Measurements from ENCODE around the gene PLOD3. TPM values are rescaled to one million over a fixed set of nuclear protein-coding genes. Genes with fewer than 3 reads are reported as not detected.
A peak's percentile ranks its signal among the peaks of the same experiment; 100 is the strongest.

PLOD3 gene
- total RNA-seq, 1 experiment from 2014 or later: 252 TPM

DNA sequence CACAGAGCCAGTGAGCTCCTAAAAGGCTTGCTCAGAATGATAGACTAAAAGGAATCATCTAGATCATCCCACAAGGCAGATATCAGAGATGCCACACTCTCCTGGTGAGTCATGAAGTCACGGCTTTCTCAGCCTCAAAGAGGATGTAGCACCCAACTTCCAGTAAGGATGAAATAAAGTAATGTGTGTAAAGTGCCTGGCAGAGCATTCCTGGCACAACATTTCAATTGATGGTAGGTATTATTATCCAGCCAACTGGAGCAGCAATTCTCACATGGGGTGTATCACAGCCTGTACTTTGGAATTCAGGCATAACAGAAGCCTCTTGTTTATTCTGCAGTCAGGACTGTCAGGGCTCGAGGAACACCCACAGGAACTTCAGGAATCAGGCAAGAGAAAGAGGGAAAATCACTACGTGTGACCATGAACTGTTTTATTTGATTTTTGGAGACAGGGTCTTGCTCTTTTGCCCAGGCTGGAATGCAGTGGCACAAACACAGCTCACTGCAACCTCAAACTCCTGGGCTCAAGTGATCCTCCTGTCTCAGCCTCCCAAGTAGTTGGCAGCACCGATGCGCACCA is 32.0 kb downstream of the PLOD3 start:
- DNase-seq (ENCODE audit: low spot score): no peak

DNA sequence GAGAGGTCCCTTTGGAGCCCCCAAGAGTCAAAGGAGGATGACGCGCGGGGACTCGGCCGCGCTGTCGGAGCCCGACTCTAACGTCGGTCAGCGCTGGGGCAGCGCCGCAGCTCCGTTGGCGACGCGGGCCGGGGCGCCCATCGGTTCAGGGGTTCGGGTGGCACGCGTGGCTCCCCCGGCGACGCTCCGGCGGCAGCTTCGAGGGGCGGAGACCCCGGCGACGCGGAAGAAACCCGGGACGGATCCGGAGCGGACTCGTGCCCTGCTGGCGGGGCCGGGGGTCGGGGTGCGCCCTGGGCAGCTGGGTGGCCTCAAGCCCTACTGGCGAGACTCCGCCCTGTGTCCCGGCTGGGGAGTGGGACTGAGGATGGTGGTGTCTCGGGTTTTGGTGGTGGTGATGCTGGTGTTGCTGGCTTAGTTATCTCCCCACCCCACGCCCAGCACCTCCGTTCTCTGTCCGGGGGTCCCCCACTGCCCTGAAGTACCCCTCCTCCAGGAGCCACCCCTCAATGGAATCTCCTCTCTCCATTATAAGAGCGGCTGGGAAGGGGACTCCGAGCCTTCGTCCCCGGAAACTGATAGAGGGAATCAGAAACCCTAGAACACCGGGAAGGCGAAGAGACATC is 37.1 kb downstream of the PLOD3 start, which contains the start of gene NAT16:
TSS of gene NAT16 (minus strand) at position 164 of the 626 bp plus-strand sequence. CDS start 5,486 bp downstream, outside the sequence.
- no peak for DNase-seq (ENCODE audit: low spot score)

DNA sequence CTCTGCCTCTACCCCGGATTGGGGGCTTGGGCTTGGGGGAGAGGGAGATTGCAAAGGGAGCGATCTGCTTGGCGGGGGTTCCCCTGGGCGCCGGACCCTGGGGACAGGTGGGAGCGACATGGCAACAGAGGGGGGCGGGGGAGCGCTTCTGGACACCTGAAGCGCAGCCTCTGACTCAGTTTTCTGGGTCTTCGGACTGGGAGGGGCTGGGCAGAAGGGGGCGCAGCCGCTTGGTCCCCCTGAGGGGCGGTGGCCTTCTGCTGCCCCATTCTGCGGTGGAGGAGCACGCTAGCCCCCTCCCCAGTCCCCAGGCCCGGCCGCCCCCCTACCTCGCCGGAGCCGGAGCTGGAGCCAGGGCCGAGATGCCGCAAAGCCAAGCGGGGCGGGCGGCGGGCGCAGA is 37.7 kb downstream of the PLOD3 start:
- DNase-seq (ENCODE audit: low spot score): no peak

DNA sequence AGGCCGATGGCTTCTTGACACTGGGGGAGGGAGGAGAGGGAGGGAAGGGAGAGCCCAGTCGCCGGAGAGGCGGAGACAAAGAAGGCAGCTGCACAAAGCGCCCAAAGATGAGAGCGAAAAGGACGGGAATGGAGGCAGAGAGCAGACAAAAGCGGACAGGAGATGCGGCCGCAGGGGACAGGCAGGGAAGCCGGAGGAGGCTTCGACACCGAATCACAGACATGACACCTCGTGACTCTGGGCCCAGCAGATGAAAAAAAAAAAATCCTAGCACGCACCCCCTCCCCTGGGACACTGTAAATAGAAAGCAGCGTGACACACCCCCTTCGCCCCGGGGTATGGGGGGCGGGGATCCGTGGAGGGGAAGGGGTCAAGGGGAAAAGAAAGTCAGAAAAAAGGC is 38.3 kb downstream of the PLOD3 start:
- no peak for DNase-seq (ENCODE audit: low spot score)

DNA sequence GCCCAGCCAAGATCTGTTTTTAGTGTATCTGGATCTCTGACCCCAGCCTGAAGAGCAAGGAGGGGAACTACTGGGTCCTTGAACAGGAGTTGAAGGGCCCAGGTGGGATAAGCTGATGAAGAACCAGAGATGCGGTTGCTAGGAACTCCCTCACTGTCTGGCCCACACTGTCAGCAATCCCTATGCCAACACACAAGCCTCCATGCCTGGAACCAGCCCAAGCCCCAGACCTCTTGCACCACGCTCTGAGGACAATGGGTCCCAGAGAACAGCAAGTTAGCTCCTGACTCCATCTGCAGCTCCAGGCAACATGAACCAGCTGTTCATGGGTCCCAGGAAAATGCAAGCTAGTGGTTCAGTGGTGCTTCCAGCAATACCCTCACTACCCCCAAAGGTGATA is 39.7 kb downstream of the PLOD3 start:
- DNase-seq (ENCODE audit: low spot score): no peak

DNA sequence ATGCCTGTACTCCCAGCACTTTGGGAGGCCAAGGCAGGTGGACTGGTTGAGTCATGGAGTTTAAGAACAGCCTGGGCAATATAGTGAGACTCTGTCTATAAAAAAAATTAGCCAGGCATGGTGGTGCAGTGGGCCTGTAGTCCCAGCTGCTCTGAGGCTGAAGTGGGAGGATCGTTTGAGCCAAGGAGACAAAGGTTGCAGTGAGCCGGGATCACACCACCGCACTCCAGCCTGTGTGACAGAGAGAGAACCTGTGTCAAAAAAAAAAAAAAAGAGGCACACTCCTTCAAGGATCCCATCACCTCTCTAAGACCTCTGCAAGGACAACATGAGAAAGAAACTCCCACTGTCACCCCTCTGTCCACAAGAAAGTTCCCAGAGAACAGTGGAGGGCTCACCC is 41.7 kb downstream of the PLOD3 start:
- no peak for DNase-seq (ENCODE audit: low spot score)

DNA sequence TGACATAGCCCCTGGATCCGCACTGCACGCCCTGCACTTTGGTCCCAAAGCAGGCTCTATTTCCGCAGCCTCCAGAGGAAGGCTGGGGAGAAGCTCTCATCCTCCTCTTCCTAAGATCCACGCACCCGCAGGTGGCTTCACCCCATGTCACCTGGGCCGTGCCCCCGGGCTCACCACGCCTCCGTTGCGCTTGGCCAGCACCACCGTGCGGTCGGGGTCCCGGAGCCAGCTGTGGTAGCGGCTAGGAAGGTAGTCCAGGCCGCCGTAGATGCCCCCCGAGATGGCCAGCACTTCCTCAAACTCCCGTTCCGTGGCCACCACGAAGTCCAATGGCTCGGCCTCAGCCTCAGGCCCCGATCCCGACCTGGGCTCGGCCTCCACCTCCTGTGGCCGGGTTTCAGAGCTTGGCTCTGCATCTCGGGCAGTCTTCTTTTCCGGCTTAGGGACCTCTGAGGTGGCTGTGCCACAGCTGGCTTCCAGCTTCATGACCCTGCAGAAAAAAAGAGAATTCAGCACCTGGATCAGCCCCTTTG is 43.0 kb downstream of the PLOD3 start:
- no peak for DNase-seq (ENCODE audit: low spot score)

DNA sequence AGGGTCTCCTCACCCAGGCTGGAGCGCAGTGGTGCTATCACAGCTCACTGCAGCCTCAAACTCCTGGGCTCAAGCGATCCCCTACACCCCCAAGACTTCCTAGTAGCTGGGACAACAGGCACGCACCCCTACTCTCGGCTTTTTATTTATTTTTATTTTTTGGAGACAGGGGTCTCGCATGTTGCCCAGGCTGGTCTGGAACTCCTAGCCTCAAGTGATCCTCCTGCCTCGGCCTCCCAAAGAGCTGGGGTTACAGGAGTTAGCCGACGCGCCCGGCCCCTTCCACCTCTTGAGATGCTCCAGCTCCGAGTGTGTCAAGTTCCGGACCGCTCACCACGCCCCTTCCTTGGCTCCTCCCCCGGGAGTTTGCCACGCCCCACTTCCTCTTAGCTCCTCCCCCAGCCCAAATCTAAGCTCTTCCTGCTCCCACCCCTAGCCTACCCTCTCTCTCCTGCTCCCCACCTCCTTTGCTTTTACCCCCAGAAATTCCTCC is 43.6 kb downstream of the PLOD3 start:
- peak; percentile 80 for DNase-seq (ENCODE audit: low spot score)

DNA sequence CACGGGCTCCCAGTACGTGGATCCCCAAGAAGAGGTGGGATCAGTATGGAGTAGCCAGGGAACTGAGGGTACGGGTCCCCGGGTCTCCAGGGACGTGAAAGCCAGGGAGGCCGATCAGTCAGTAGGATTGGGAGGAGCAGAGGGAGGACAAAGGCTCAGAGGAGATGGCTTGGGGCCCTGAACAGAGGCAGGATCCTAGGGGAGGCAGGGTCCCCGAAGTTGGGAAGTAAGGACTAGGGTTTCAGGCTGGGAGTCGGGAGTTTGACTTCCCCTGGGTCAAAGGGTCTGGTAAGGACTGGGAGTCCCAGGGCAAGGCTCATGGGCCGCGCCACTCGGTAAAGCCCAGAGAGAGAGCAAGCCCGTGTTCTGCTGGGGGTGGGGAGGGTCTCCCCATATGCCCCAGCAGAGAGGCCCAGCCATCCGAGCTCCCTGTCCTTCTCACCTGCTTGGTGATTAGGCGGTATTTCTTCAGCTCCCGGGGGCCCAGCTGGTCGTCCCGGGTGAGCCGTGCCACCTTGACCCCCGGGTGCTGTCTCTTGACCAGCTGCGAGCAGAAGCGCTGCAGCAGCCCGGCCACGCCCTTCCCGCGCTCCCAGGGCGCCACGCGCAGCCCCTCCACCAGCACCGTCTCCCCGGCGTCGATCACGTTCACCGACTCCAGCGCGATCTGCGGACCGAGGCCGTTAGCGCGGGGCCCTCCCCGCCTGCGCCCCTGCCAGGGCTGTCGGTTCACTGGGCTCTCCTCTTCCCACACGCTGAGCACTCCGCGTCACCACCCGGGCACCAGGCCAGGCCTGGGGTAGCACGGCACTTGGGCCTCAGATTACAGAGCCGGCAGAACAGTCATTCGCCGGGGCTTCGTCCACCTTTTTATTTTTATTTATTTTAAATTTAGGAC is 44.3 kb downstream of the PLOD3 start:
- peak; percentile 85 for DNase-seq (ENCODE audit: low spot score)

DNA sequence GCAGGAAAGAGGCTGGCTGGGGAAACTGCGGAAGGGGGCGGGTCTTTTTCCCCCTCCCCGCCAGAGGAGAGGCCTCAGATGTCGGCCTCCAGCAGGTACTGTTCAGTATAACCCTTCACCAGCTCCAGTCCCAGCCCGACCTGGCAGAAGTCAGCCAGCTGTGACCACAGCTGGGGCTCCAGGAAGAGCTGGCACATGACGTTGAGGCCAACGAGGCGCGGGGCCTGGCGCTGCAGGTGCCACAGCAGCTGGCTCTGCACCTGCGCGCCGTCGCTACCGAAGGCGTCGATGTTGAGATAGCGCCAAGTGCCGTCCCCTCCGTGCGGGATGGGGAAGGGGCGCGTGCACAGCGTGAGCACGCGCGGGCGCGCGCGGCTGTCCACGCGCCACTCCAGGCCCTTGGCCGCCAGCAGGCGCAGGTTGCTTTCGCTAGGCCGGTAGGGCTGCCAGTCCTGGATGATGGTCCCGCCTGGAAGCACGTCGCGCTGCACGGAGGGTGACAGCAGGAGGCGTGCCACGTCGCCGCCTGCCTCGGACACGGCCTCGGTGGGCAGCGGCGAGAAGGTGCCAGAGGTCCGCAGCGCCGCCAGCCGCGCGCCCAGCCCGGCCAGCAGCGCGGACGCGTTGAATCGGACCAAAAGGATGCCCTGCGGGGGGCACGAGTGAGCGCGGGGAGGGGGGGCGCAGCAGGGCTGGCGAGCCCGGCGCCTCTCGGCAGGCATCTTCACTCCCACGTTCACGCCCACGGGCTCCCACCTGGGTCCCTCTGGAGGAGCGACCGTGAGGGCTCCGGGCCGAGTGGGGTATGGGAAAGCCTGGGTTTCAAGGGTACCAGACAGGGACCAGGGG is 45.2 kb downstream of the PLOD3 start:
- no peak for DNase-seq (ENCODE audit: low spot score)

DNA sequence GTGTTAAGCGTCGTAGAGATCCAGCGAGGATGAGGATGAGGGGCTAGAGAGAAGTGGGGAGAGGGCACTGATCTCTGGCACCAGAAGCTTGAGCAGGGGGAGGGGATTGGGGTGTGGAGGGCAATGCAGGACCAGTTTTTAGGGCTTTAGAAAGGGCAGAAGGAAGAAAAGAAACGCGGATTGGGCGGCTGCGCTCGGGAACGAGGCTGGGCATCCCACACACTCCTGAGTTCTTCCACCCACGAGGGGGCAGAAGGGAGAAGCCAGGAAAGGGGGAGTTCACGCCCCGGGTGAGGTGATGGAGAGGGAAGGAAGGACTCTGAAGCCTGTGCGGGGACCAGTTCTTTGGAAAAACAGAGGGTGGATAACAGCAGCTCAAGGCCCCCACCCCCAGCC is 45.9 kb downstream of the PLOD3 start:
- DNase-seq (ENCODE audit: low spot score): peak; percentile 52

DNA sequence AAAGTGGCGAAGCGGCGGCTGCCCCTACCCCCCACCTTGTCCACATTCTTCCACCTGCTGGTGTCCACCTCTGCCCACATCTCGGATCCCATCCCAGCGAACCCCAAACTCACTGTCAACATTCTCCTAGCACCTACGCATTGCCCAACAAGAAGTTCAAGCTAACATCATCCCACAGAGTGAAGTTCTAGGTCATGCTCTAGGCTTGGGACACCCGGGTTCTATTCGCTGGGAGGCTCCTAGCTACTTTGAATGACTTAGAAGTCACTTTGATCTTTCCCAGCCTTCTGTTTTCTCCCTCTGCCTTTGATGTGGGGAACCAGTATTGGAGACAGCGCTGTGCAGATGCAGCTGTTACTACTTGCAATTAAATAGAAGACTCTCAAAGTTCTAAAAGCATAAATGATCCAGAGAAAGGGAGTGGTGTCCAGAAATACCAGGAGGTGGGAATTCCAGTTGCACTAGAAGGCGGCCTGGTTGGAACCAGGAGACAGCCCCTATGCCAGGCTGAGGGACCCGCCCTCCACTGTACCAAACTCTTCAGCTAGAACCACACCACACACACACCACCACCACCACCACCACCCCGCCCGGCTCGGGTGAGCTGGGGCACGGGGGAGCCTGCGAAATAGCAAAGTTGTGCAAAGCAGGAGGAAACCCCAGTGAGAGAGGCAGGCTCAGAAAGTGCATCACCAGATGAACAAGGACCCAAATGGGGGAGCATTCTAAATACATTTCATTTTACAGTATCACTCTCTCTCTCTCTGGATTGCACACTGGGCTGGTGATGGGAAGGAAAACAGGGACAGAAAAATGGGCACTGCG is 46.6 kb downstream of the PLOD3 start:
- no peak for DNase-seq (ENCODE audit: low spot score)

DNA sequence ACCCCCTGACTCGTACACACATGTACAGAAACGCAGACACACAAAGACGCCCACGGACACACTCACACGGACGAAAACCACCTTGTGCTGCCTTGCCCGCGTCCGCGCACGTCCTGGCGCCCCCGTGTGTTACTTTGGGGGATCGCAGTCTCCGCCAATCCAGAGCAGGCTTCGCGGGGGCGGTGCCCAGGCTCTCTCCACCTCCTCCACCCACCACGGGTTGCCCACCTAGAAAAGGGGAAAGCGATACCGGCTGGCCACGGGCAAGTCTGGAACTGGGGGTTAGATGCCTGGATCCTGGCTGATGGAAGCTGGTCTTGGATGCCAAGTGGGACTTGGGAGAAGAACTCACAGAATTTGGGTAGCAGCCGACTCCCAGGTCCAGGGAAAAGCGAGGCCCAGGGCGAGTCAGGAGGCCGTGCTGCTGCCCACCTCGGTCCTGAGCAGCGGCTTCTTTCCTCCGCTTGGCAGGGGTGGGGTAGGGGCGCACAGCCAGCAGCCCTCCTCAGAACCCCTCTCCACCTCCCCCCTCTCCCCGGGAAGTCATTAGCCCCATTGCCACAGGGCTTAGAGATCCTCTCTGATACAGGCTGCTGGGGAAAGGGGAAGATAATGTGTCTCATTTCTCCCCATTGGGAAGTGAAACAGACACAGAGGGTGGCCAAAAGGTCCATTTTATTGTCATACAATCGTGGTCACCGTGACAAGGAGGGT is 47.4 kb downstream of the PLOD3 start:
- peak; percentile 71 for DNase-seq (ENCODE audit: low spot score)

DNA sequence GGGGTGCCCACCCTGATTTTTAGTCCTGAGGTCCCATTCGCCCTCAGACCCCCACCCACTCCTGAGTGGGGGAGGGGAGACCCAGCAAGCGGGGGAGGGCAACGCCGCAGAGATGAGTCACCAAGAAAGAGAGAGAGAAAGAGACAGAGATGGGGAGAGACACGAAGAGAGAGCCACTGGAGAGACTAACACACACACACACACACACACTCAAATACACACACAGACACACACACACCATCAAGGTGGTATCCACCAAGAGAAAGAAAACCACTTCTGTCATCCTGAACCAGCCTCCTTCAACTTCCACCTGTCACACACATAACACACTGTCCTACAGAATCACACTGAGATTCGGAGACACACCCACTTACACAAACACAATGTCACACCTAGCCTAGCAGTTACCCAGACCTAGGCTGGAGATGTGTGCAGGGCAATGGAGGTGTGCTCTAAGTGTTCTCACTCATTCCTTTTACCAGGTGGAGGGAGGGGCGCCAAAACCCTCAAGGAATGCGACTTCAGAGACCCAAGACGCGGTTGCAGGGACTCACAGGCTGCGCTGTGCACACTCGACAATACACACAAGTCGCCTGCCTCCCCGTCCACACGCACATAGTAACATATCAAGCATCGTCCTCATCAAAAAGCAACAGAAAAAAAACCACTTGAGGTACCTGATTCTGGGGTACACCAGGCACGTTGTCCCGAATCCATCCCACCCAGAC is 48.1 kb downstream of the PLOD3 start:
- DNase-seq (ENCODE audit: low spot score): no peak

DNA sequence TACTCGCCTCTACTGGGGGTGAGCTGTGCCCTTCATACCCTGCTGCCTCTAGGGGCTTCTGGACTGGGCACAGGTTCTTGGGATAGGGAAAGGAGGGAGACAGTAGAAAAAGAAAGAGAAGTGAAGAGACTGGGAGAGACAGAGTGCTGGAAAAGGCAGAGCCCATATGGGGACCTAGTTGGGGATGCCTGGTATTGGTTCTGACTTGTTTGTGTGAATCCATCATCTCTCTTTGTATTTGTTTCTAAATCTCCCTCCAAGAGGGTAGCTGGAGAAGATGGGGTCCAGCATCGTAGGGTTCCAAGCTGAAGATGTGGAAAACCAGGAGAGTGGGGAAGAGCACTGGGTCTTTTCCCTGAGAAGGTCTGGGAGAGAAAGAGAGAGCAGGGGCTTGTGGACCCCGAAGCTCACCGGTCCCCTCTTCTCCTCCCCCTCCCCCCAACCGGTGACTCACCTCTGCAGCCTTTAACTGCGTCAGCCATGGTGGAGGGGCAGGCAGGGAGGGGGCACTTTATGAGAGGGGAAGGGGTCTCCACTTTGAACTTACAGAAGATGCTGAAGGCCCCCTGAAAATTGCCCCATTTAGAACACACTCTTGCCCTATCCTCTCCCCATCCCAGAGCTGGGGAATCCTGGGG is 48.9 kb downstream of the PLOD3 start:
- DNase-seq (ENCODE audit: low spot score): no peak

DNA sequence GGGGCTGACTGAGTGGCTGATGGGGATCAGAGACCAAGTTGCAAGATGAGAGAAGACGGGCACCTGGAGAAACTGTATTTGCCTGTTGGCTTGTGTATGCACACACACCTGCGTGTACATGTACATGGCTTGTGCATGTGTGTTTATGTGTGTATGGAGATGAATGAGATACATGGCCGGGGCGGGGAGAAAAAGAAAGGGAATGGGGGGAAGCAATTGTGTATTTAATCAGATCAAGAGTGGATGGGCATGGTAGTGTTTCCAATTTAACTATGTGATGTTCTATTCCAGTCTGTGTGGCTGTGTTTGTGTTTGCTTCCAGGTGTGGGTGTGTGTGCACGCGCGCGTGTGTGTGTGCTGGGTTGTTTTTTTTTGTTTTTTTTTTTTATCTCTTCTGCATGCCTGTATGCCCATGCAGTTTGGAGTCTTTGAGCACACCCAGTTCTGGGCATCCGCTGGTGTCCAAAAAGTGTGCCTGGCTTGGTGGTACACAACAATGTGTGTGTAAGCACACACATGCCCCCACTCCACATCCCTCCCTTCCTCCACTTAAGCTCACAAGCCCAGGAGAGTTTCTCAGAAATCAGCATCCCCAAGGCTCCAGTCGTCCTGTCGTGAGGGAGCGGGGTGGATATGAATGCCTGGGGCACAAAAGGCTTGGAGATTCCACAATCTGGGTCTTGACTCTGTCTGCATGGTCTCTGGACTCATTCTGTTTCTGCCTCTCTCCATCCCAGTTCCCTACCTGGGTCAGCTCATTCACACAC is 49.6 kb downstream of the PLOD3 start:
- DNase-seq (ENCODE audit: low spot score): no peak

DNA sequence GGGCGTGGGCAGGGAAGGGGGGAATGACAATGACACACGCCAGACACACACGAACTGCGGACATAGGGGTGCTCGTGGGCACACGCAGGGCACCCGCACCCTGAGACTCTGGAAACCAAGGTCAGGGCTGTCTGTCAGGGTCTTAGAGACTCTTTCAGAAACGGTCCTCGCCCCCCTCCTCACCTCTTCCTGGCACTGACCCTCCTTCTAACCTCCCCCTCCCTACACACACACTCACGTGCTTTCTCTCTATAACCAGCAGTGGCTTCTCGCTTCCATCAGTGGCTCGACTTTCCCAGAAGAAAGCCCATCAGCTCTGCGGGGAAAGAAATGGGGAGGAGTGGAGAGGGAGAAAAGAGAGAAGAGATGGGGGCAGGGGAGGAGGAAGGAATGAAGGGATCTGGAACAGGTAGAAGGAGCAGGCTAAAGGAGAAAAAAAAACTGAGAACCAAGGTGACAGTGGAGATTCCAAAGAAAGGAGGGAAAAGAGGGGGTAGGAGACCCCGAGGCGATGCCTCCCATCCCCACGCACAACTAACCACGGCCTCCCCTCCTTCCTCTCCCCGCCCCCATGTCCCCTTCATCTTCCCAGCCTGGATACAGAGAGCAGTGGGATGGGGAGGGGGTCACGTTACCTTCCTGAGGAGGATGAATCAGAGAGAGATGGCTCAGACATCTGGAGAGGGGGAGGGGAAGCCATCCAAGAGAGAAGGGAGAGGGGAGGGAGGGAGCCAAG is 50.3 kb downstream of the PLOD3 start:
- no peak for DNase-seq (ENCODE audit: low spot score)
